ENCODE data around the gene PRKAR2B.

DNA sequence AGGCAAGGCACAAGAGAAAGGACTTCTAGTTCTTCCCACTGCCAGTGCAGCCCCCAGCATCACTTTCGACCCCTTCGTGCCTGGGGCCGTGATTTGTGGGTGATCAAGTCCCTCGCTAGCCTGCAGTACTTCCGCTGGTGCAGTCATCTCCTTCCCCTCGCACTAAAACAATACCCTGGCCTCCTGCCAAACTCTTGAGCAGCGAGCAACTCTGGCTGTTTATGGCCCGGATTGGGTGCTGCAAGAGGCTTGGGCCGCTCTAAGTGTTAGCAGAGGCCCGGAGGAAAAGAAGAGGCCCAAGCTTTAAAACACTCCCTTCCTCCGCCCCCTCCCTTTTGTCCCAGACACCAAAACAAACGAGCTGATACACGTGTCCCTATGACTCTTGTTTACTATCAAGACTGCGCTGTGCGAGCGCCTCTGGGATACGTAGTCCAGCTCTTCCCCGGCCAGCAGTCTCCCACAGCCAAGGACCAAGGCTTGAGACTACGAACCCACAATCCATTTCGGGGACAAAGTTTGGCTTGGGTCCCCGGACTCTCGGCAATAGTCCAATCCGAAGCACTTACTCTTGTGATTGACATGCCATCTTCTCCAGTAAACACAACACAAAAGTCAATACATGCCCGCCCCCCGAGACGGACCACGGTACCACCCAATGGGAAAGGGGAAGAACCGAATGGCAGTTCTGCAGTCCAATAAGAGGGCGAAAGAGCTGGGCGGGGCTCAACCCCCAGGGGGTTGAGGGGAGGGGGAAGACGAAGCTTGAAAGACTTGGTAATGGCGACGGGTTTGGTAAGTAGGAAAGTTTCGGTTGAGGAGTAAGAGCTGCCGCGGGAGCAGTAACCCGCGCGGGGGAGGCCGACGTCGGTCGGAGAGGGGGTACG is 124.0 kb downstream of the PRKAR2B start, which contains the start of gene HBP1:
- TF ChIP-seq, protein P1, sequence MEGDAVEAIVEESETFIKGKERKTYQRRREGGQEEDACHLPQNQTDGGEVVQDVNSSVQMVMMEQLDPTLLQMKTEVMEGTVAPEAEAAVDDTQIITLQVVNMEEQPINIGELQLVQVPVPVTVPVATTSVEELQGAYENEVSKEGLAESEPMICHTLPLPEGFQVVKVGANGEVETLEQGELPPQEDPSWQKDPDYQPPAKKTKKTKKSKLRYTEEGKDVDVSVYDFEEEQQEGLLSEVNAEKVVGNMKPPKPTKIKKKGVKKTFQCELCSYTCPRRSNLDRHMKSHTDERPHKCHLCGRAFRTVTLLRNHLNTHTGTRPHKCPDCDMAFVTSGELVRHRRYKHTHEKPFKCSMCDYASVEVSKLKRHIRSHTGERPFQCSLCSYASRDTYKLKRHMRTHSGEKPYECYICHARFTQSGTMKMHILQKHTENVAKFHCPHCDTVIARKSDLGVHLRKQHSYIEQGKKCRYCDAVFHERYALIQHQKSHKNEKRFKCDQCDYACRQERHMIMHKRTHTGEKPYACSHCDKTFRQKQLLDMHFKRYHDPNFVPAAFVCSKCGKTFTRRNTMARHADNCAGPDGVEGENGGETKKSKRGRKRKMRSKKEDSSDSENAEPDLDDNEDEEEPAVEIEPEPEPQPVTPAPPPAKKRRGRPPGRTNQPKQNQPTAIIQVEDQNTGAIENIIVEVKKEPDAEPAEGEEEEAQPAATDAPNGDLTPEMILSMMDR (IDR thresholded peaks at IDR 0.05; ENCODE audit: poor library complexity): no peak
- TF ChIP-seq EZH2 (IDR thresholded peaks at IDR 0.05; ENCODE audit: borderline replicate concordance) (no peak), EZH2phosphoT487 (IDR thresholded peaks at IDR 0.05; ENCODE audit: low read depth, severe bottlenecking, unreplicated experiment) (no peak)

Measured in hepatocyte (in vitro differentiated cells).